A549 (cell line): Measurements from ENCODE around the gene MUC5B.

Source experiments
- BCL3 ChIP-seq: fragments of >200 bp; sonication (Bioruptor Twin); formaldehyde crosslinking; IDR thresholded peaks from 3 replicates; pipeline ENCODE4 v1.6.1; 2016
- EP300 ChIP-seq, 2 experiments: fragments of >200 bp; sonication (Bioruptor Twin); formaldehyde crosslinking; IDR thresholded peaks; 2 replicates in 1 of 2; 3 replicates in 1 of 2; pipeline ENCODE4 v1.6.1; 2016 to 2017
- HOXA7 ChIP-seq: fragments of 250-450 bp; sonication (Bioruptor Pico); IDR thresholded peaks from 2 replicates; pipeline ENCODE4 v1.5.0; 2020; ENCODE audit warnings: mild to moderate bottlenecking, moderate library complexity
- KDM1A ChIP-seq: fragments of 200-600 bp; sonication (generic); IDR thresholded peaks from 2 replicates; pipeline ENCODE4 v1.6.1; 2016; ENCODE audit warnings: low read depth, mild to moderate bottlenecking
- MAX ChIP-seq: IDR thresholded peaks from 2 replicates; pipeline ENCODE4 v1.6.1; 2012
- NFE2L2 ChIP-seq: fragments of 150-350 bp; conservative IDR thresholded peaks from 2 replicates; pipeline ENCODE4 v1.6.1; 2014; ENCODE audit warnings: low read length
- RAD21 ChIP-seq, 2 experiments: fragments of >200 bp in 1 of 2; sonication (Bioruptor Twin) in 1 of 2; formaldehyde crosslinking in 1 of 2; IDR thresholded peaks in 1 of 2; conservative IDR thresholded peaks in 1 of 2; 2 replicates in 1 of 2; 3 replicates in 1 of 2; pipeline ENCODE4 v1.6.1; 2012 to 2018; ENCODE audit warnings: inconsistent platforms in 1 of 2
- RFX5 ChIP-seq: fragments of 450-650 bp; IDR thresholded peaks from 2 replicates; pipeline ENCODE4 v1.7.1; 2014; ENCODE audit warnings: antibody characterized with exemption, mild to moderate bottlenecking, moderate library complexity
- TP53 ChIP-seq: fragments of 250-450 bp; sonication (Bioruptor Pico); IDR thresholded peaks from 2 replicates; pipeline ENCODE4 v1.5.0; 2021; ENCODE audit warnings: mild to moderate bottlenecking, moderate library complexity
- TF ChIP-seq, protein P1 (sequence below): fragments of >200 bp; sonication (Bioruptor Twin); formaldehyde crosslinking; IDR thresholded peaks from 3 replicates; pipeline ENCODE4 v1.5.1; 2016
- TF ChIP-seq, protein P2 (sequence below): IDR thresholded peaks from 2 replicates; pipeline ENCODE4 v1.6.1; 2012; ENCODE audit warnings: low read depth, borderline replicate concordance

- TF ChIP-seq, protein P1, sequence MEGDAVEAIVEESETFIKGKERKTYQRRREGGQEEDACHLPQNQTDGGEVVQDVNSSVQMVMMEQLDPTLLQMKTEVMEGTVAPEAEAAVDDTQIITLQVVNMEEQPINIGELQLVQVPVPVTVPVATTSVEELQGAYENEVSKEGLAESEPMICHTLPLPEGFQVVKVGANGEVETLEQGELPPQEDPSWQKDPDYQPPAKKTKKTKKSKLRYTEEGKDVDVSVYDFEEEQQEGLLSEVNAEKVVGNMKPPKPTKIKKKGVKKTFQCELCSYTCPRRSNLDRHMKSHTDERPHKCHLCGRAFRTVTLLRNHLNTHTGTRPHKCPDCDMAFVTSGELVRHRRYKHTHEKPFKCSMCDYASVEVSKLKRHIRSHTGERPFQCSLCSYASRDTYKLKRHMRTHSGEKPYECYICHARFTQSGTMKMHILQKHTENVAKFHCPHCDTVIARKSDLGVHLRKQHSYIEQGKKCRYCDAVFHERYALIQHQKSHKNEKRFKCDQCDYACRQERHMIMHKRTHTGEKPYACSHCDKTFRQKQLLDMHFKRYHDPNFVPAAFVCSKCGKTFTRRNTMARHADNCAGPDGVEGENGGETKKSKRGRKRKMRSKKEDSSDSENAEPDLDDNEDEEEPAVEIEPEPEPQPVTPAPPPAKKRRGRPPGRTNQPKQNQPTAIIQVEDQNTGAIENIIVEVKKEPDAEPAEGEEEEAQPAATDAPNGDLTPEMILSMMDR, result no peak
- no peak for TF ChIP-seq RFX5
- TF ChIP-seq HOXA7 (CRISPR knock-in tag), result no peak
- no peak for TF ChIP-seq EP300 (IDR thresholded peaks at IDR 0.05)
- no peak for TF ChIP-seq BCL3
- TF ChIP-seq NFE2L2, result no peak
- no peak for TF ChIP-seq MAX
- TF ChIP-seq, protein P2, sequence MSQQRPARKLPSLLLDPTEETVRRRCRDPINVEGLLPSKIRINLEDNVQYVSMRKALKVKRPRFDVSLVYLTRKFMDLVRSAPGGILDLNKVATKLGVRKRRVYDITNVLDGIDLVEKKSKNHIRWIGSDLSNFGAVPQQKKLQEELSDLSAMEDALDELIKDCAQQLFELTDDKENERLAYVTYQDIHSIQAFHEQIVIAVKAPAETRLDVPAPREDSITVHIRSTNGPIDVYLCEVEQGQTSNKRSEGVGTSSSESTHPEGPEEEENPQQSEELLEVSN, result no peak
- no peak for TF ChIP-seq KDM1A
- no peak for TF ChIP-seq TP53 (CRISPR knock-in tag)
- no peak for TF ChIP-seq RAD21 (conservative IDR thresholded peaks at IDR 0.05 in 1 of 2, IDR thresholded peaks at IDR 0.05 in 1 of 2)
Measured at GRCh38 chr11:1291295-1292017, 68.6 kb downstream of the MUC5B start.
